Measurements from ENCODE around the gene FN1. TPM values are rescaled to one million over a fixed set of nuclear protein-coding genes. Genes with fewer than 3 reads are reported as not detected.

The FN1 gene
- total RNA-seq, 2 donors from 2014 or later, result 84.2 to 257 TPM

GRCh38 chr2:215442401-215442787 is 6.5 kb upstream of the FN1 start:
- no peak overlapping the region for H3K4me3 ChIP-seq
- no peaks in the 10 kb centered on the region for H3K9me3 ChIP-seq
- H3K27ac ChIP-seq, result no peak overlapping the region
- H3K4me1 ChIP-seq (replicated peaks), result no peaks in the 10 kb centered on the region
- TF ChIP-seq, protein P1, sequence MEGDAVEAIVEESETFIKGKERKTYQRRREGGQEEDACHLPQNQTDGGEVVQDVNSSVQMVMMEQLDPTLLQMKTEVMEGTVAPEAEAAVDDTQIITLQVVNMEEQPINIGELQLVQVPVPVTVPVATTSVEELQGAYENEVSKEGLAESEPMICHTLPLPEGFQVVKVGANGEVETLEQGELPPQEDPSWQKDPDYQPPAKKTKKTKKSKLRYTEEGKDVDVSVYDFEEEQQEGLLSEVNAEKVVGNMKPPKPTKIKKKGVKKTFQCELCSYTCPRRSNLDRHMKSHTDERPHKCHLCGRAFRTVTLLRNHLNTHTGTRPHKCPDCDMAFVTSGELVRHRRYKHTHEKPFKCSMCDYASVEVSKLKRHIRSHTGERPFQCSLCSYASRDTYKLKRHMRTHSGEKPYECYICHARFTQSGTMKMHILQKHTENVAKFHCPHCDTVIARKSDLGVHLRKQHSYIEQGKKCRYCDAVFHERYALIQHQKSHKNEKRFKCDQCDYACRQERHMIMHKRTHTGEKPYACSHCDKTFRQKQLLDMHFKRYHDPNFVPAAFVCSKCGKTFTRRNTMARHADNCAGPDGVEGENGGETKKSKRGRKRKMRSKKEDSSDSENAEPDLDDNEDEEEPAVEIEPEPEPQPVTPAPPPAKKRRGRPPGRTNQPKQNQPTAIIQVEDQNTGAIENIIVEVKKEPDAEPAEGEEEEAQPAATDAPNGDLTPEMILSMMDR (IDR thresholded peaks at IDR 0.05), result no peak
- no peak for TF ChIP-seq POLR2A (IDR thresholded peaks at IDR 0.05)
- TF ChIP-seq POLR2AphosphoS5 (IDR thresholded peaks at IDR 0.05), result no peak
- 51% methylated on average over 5 of the region's 5 CpGs for WGBS
- no peaks in the 10 kb centered on the region for H3K36me3 ChIP-seq
- intact Hi-C loops (cut with DNase I), result no loop called here
- H3K27me3 ChIP-seq (replicated peaks; ENCODE audit: insufficient read depth), result no peaks in the 10 kb centered on the region
- DNase-seq (ENCODE audit: low spot score), result no peak

- intact Hi-C loops (cut with DNase I), result no loop called here
- Histone ChIP-seq H3K27me3 (replicated peaks; ENCODE audit: insufficient read depth) (no peaks in the 10 kb centered on the region), H3K9me3 (no peaks in the 10 kb centered on the region), H3K27ac (no peak overlapping the region), H3K36me3 (no peaks in the 10 kb centered on the region), H3K4me1 (replicated peaks) (no peaks in the 10 kb centered on the region), H3K4me3 (no peak overlapping the region)
- no peak for TF ChIP-seq POLR2A (IDR thresholded peaks at IDR 0.05)
- no peak for TF ChIP-seq POLR2AphosphoS5 (IDR thresholded peaks at IDR 0.05)
- TF ChIP-seq, protein P1 (IDR thresholded peaks at IDR 0.05), result no peak
- WGBS, result 87% methylated on average over 6 of the region's 6 CpGs
- DNase-seq (ENCODE audit: low spot score), result no peak
Measured at GRCh38 chr2:215441560-215442400, 5.9 kb upstream of the FN1 start.

GRCh38 chr2:215439980-215440512 is 4.2 kb upstream of the FN1 start:
- intact Hi-C loops (cut with DNase I), result loop anchor here (10.0 kb wide), 1 partner anchor 845 kb away; no protein-coding TSS in a partner anchor
- Histone ChIP-seq H3K36me3 (no peaks in the 10 kb centered on the region), H3K27ac (no peak overlapping the region), H3K4me1 (replicated peaks) (no peaks in the 10 kb centered on the region), H3K9me3 (no peaks in the 10 kb centered on the region), H3K27me3 (replicated peaks; ENCODE audit: insufficient read depth) (no peaks in the 10 kb centered on the region), H3K4me3 (no peak overlapping the region)
- 79% methylated on average over 5 of the region's 5 CpGs for WGBS
- TF ChIP-seq POLR2A (IDR thresholded peaks at IDR 0.05) (no peak), POLR2AphosphoS5 (IDR thresholded peaks at IDR 0.05) (no peak)
- TF ChIP-seq, protein P1 (IDR thresholded peaks at IDR 0.05), result no peak
- DNase-seq (ENCODE audit: low spot score), result no peak

DNA sequence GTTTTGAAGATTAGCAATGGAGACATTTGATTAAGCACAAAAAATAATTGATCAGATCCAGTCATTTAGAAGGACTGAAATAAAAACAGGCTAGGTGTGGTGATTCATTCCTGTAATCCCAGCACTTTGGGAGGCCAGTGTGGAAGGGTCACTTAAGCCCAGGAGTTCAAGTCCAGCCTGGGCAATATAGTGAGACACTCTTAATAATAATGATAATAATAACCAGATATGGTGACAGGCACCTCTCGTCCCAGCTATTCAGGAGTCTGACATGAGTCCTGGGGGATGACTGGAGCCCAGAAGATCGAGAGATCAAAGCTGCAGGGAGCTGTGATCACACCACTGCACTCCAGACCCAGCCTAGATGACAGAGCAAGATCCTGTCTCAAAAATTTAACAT is 3.5 kb upstream of the FN1 start:
- intact Hi-C loops (cut with DNase I), result loop anchor here (10.0 kb wide), 1 partner anchor 845 kb away; no protein-coding TSS in a partner anchor
- TF ChIP-seq, protein P1 (IDR thresholded peaks at IDR 0.05), result no peak
- TF ChIP-seq POLR2AphosphoS5 (IDR thresholded peaks at IDR 0.05), result no peak
- no peak for TF ChIP-seq POLR2A (IDR thresholded peaks at IDR 0.05)
- DNase-seq (ENCODE audit: low spot score), result no peak
- 84% methylated on average over 2 of the region's 2 CpGs for WGBS
- no peaks in the 10 kb centered on the region for H3K36me3 ChIP-seq
- H3K4me3 ChIP-seq, result no peak overlapping the region
- no peaks in the 10 kb centered on the region for H3K4me1 ChIP-seq (replicated peaks)
- H3K27me3 ChIP-seq (replicated peaks; ENCODE audit: insufficient read depth), result no peaks in the 10 kb centered on the region
- H3K9me3 ChIP-seq, result no peaks in the 10 kb centered on the region
- H3K27ac ChIP-seq, result no peak overlapping the region

Measured in prostate gland (tissue), 2 donors.